ENCODE results near the gene NPR2. TPM values are rescaled to one million over a fixed set of nuclear protein-coding genes. Genes with fewer than 3 reads are reported as not detected.

NPR2 gene
- total and polyA plus RNA-seq, 2 of the 13 experiments (the other 11 are each of a cell fraction or from before 2014, with no cell fraction given) = 7.4 to 9.4 TPM

DNA sequence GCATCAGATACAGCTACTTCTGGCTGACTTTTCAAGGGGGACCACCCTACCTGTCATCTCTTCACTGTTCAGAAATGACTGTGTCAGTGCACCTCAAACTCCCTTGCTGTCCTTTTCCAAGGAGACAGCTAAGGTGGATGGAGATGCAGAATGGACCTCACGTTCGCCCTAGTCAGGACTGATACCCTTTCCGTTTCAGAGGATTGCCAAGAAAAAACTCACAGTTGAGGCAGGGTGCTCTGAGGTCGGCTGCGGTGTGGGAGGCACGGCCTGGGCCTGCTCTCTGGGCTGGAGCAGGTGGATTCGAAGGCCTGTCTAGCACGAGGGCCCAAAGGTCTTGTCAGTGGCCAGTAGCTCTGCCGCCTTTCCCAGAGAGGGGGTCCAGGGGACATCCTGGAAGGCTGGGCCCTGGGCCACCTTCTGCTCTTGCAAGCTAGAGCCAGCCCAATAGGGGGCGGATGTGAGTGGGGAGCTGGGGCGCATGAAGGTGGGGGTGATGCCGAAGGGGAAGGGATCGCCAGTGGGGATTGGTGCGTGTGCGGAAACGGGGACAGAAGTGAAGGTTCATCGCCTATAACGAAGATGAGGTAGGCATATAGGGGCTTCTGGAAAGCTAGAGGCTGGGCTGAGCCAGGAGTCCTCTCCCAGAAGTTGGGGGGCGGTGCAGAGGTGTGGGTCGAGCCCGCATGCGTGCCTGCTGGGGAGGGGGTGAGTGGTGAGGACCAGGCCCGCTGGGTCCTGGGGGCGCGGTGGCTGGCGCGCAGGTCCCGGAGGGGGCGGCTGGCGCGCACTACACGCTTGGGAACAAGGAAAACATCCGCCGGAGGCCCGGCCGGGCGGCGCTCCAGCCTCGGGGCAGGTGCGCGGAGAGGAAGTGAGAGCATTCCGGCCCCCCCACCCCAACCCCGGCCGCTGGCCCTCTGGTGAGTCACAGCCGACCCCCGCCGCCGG lies 34.8 kb upstream of the NPR2 start (continued):
- TF ChIP-seq ZNF574 (CRISPR knock-in tag; IDR thresholded peaks at IDR 0.05) = peak; percentile 83
- TF ChIP-seq HHEX (CRISPR knock-in tag; IDR thresholded peaks at IDR 0.05) = no peak
- TF ChIP-seq RXRB (CRISPR knock-in tag; IDR thresholded peaks at IDR 0.05; ENCODE audit: borderline replicate concordance) = no peak
- TF ChIP-seq ZNF451 (CRISPR knock-in tag; IDR thresholded peaks at IDR 0.05) = peak; percentile 46; the same call in 1 of the 2 replicates
- TF ChIP-seq TBX2 (CRISPR knock-in tag; IDR thresholded peaks at IDR 0.05; ENCODE audit: borderline replicate concordance) = peak; percentile 63
- no peak for TF ChIP-seq ZBTB21 (CRISPR knock-in tag; IDR thresholded peaks at IDR 0.05)
- TF ChIP-seq SOX13 (IDR thresholded peaks at IDR 0.05) = no peak
- TF ChIP-seq SOX13 (CRISPR knock-in tag; conservative IDR thresholded peaks at IDR 0.05 in 1 of 2, IDR thresholded peaks at IDR 0.05 in 1 of 2) = no peak
- peak; percentile 69 for TF ChIP-seq ZNF891 (CRISPR knock-in tag; IDR thresholded peaks at IDR 0.05)
- TF ChIP-seq STAT5B (CRISPR knock-in tag; IDR thresholded peaks at IDR 0.05) = no peak
- TF ChIP-seq SRSF4 (IDR thresholded peaks at IDR 0.05; ENCODE audit: low read depth, low read length, poor library complexity, severe bottlenecking) = no peak
- no peak for TF ChIP-seq REPIN1 (CRISPR knock-in tag; IDR thresholded peaks at IDR 0.05; ENCODE audit: borderline replicate concordance, low read depth)
- TF ChIP-seq, protein P1, sequence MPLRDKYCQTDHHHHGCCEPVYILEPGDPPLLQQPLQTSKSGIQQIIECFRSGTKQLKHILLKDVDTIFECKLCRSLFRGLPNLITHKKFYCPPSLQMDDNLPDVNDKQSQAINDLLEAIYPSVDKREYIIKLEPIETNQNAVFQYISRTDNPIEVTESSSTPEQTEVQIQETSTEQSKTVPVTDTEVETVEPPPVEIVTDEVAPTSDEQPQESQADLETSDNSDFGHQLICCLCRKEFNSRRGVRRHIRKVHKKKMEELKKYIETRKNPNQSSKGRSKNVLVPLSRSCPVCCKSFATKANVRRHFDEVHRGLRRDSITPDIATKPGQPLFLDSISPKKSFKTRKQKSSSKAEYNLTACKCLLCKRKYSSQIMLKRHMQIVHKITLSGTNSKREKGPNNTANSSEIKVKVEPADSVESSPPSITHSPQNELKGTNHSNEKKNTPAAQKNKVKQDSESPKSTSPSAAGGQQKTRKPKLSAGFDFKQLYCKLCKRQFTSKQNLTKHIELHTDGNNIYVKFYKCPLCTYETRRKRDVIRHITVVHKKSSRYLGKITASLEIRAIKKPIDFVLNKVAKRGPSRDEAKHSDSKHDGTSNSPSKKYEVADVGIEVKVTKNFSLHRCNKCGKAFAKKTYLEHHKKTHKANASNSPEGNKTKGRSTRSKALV (CRISPR knock-in tag; IDR thresholded peaks at IDR 0.05) = peak; percentile 94
- no peak for TF ChIP-seq SUZ12 (IDR thresholded peaks at IDR 0.05; ENCODE audit: low read depth, low read length)
- TF ChIP-seq THAP8 (CRISPR knock-in tag; IDR thresholded peaks at IDR 0.05; ENCODE audit: borderline replicate concordance) = no peak; the same call in 1 of the 2 replicates
- no peak for TF ChIP-seq PRPF4 (IDR thresholded peaks at IDR 0.05; ENCODE audit: low read depth, low read length, poor library complexity, severe bottlenecking)
- TF ChIP-seq ZNF850 (CRISPR knock-in tag; conservative IDR thresholded peaks at IDR 0.05) = no peak
- TF ChIP-seq, protein P2, sequence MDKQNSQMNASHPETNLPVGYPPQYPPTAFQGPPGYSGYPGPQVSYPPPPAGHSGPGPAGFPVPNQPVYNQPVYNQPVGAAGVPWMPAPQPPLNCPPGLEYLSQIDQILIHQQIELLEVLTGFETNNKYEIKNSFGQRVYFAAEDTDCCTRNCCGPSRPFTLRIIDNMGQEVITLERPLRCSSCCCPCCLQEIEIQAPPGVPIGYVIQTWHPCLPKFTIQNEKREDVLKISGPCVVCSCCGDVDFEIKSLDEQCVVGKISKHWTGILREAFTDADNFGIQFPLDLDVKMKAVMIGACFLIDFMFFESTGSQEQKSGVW (CRISPR knock-in tag; IDR thresholded peaks at IDR 0.05; ENCODE audit: borderline replicate concordance) = no peak
- TF ChIP-seq, protein P3, sequence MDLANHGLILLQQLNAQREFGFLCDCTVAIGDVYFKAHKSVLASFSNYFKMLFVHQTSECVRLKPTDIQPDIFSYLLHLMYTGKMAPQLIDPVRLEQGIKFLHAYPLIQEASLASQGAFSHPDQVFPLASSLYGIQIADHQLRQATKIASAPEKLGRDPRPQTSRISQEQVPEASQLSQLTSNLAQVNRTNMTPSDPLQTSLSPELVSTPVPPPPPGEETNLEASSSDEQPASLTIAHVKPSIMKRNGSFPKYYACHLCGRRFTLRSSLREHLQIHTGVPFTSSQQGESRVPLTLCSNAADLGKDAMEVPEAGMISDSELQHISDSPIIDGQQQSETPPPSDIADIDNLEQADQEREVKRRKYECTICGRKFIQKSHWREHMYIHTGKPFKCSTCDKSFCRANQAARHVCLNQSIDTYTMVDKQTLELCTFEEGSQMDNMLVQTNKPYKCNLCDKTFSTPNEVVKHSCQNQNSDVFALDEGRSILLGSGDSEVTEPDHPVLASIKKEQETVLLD (CRISPR knock-in tag; IDR thresholded peaks at IDR 0.05; ENCODE audit: low read depth) = peak; percentile 15; the same call in 1 of the 2 replicates
- TF ChIP-seq TMF1 (CRISPR knock-in tag; IDR thresholded peaks at IDR 0.05; ENCODE audit: low read depth) = 0 out of 2 replicates have a peak, but pooled peaks have one; percentile 17
- 0 out of 2 replicates have a peak, but pooled peaks have one; percentile 4 for TF ChIP-seq ZNF670 (CRISPR knock-in tag; IDR thresholded peaks at IDR 0.05; ENCODE audit: borderline replicate concordance)
